HG02588 (cell line): Measurements from ENCODE around the gene CYTH1.

ENCODE experiments used
- ATAC-seq: cut with Tn5 transposase; IDR thresholded peaks from one replicate; pipeline ENCODE4 v1.9.1; 2021; ENCODE audit warnings: mild to moderate bottlenecking, moderate library complexity; ENCODE audit not compliant: unreplicated experiment

CYTH1 gene

DNA sequence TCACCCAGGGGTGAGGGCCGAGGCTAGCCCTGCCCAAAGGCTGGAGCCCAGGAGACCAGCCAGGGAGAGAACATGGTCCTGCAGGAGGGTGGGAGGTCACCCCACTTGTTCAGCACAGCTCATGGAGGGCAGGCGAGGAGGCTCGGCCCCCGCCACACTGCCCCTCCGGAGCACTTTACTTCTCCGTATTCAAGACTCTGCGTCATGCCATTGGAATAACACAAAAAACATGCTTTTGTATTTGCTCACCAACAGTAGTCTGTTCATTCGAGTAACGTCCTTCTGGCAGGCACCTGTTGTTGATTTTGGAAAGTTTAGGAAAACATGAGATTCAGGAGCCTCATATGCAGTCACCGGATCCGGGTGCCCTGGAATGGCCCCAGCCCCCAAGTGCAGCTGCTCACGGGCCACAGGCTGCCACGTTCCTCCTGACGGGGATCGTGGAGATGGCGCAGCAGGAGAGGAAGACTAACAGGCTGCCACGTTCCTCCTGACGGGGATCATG, 123.7 kb downstream of the CYTH1 start:
- ATAC-seq: no peak

DNA sequence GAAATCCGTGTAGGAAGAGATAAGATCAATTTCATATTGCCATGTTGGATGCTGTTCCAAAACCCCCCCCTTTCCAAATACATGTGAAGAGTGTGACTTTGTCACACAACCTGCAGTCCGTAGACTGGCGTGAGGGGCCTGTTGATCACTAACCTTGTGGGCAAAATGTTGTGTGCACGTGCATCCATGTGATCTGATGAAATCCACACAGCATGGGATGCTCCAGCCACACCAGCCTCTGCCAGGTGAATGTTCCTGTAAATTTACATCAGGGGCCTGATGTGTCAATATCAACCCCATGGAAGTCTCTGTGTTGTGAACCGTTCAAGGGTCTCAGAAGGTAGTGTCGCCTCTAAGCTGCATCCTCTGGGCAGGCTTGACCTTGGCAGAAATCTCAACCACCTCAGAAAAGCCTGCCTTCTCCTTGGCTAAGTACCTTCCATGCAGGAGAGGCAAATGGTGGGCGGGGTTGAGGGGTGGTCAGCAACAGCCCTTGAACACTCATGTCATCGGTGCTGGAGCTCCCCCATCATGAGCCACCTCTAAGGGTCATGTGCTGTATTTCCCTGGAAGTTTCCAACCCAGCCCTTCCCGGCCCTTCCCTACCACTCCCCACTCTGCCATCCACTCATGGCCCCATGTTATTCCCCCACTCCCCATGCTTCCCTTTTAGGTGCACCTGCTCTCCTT, 126.7 kb downstream of the CYTH1 start:
- no peak for ATAC-seq

DNA sequence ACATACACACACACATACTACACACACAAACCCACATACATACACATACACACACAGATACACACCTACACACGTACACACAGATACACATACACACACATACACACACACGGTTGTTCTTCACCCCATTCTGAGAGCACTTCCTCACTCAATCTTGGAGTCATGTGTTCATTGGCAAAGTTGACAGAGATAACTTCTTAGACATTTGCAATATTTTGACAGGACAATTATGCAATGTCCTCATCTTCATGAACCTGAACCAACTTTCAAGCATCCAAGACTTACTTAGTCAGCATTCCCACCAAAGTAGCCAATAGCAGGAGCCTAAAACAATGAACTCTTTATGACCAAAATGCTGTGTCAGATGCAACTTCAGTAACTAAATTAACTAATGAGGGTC, 127.7 kb downstream of the CYTH1 start:
- no peak for ATAC-seq

DNA sequence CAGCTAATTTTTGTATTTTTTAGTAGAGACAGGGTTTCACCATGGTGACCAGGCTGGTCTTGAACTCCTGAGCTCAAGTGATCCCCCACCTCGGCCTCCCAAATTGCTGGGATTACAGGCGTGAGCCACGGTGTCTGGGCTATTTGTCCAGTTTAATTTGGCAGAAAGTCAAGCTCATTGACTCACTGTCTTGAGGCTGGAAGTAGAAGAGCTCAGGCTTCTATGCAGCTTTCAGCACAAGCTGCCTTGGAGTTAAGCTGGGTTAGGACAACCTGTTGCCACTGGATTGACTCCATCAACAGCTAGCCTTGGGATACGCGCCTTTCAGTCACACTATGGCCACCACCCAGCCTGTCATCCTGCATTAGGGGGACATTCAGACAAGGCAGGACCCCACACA, 128.7 kb downstream of the CYTH1 start:
- ATAC-seq: no peak

DNA sequence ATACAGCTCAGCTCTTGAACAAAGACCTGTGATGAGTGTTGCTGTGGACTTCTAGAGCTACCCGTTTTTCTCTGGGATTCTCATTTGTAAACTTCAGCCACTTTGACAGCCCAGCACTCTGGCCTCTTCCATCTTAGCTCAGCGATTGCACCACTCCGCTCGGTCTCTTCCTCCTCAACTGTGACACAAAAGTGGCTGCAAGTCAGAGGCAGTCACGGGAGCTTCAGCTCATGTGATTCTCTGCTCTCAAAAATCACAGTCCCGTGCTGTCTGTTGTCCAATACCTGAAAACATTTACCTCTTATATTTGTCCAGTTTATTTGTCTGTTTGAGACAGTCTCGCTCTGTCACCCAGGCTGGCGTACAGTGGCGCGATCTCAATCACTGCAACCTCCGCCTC, 129.2 kb downstream of the CYTH1 start:
- no peak for ATAC-seq

DNA sequence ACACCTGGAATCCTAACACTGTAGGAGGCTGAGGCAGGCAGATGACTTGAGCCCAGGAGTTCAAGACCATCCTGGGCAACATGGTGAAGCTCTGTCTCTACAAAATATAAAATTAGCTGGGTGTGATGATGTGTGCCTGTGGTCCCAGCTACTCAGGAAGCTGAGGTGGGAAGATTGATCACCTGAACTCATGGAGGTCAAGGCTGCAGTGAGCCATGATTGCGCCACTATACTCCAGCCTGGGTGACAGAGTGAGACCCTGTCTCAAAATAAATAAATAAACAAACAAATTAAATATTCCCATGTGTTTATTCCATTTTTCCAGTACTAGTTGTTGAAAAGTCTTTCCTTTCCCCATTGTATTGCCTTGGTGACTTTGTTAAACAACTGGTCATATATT, 130.0 kb downstream of the CYTH1 start:
- no peak for ATAC-seq

DNA sequence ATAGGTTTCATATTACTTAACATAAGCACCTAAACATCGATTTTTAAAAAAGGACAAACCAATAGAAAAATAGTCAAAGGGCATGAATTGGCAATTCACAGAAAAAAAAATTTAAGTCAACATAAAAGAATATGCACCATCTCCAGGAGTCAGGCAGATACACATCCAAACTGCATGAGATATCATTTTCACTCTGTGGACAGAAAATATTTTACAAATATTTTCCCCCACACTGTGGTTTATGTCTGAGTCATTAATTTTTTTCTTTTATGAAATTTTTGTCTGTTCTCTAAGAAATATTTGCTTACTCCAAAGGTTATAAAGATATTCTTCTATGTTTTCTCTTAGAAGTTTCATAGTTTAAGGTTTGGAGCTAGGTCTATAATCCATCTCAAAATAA, 130.5 kb downstream of the CYTH1 start:
- ATAC-seq: no peak

DNA sequence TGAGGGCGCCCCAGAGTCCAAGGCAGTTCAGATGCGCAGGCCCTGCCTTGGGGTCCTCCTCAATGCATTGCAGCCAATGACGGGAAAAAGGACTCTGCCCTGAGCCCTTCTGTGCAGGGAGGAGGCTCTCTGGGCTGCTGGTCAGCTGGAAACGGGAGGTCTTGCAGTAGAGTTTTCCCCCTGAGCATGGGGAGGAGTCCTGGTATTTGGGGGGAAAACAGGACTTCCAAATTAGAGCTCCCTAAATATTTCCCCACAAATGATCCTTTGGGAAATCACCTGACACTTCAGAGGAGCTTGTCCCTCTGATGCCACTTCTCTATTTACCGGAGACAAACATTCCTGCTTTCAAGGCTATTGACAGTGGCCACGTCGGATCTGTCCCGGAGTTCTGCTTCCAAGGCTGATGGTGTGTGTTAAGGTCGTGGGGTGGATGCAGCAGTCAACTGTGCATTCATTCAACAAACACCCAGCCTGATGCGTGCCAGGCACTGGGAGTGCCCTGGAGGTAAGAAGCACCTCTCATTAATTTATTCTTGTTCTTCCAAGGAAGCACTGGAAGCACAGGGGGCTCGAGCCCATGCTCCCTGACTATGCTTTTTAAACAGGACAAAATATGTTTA, 131.9 kb downstream of the CYTH1 start:
- no peak for ATAC-seq

DNA sequence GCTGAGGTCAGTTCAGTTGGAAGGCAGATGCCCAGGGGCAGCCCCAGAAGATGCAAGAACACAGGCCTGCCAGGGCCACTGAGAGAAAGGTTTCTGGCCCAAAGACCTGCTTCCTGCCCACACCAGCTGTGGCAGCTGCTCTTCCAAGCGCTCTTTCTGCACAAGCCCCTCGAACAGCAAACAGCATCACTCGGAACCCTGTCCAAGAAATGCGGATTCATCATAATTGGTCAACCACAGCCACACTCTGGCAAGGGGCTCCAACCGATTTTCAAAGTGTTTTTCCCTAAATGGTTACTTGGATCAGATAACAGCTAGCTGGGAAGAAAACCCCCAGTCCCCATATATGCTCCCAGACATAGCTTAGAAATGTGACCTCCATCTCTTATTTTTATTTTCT, 133.8 kb downstream of the CYTH1 start:
- ATAC-seq: no peak

DNA sequence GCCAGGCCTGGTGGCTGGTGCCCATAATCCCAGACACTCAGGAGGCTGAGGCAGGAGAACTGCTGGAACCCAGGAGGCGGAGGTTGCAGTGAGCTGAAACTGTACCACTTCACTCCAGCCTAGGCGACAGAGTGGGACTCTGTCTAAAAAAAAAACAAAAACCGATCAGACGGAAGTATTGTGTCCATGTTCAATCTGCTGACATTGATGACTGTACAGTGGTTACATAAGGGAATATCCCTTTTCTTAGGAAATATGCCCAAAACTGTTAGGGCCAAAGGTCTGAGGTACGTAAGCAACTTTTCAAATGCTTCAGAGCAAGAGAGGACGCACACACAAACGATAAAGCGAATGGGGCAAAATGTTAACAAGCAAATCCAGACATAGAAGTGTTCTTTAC, 135.0 kb downstream of the CYTH1 start:
- no peak for ATAC-seq

DNA sequence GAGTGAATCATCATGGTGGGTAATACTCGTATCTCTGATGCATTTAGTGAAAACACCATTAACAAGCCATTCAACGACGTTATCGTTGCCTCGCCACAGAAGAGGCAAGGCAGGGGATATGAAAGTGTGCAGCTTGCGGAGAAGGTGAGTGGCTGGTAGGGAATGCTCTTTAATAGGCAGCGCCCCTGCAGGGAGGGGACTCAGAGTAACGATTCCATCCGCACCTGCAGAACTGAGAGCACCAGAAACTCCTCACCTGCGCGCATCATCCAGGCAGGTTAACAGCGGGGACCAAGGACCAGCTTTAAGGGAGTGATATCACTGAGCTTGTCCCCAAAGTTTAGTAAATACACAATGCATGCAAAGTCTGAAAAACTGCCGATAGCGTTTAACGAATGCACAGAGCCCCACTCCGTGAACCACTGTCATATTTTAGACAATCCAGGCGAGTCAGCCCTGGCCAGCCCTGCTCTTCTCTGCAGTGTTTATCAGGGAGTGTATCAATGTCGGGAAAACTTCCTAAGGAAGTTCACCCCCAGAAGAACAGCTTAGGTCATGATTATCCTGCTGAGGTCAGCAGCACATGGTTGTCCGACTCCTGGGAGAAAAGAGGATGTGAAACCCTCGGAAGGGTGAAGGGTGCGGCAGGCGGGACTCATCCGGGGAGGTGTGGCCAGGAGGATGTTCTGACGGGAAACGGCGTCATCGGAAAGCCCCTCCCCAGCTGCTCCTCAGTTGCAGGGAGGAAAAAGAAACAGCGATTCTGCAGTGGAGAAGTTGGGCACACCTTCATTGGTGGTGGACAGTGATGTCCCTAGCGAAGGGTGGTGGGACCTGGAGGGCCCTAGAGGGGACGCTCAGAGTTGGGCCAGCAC, 136.4 kb downstream of the CYTH1 start:
- no peak for ATAC-seq

DNA sequence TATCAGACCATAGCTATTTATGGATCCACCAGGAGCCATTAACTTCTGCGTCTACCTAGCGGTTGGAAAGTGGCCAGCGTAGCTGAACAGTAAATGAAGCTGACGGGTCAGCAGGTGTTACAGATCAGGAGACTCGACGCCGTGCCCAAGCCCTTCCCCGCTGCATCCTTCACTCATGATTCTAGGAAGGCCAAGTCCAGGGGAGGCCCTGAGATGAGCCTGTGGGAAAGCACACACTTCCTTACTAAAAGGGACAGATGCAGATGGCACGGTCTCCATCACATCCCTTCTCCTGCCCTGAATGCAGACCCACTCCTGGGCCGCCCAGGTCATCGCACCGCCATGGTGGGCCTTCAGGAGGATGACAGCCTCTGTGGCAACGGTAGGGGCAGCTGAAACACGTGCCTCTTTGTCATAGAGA, 137.1 kb downstream of the CYTH1 start:
- ATAC-seq: no peak

DNA sequence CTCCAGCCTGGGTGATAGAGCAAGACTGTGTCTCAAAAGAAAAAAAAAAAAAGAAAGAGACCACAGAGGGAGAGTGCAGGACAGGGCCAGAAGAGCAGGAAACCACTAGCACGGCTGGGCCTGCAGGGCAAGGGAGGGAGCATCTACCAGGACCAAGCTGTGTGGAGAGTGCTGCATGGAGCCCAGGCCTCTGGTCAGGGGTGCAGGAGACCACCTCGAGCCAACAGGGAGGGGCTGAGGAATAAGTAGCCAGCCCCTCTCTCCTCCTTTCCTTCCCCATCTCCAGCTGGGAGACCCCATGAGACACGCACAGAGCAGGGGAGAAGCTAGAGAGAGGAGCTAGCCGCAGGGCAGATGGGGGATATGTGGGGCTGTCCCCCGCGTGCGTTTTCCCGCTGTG, 137.8 kb downstream of the CYTH1 start:
- ATAC-seq: no peak

DNA sequence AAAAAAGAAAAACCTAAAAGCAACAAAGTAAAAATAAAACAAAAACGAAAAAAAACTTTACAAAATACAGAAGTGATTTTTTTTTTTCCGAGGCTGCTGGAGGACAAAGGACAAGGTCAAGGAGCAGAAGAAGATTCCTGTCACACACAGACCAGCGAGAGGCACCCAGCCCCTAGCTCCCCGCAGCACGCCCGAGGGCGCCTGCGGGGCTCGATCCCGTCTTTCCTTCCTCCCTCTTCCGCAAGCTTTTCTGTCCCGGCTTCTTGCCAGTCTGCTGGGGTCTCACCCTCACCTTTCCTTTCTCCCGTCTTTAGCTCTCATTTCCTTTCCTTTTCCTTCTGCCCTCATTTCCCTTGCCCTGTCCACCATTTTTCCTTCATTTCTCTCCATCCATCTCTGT, 138.7 kb downstream of the CYTH1 start:
- ATAC-seq: no peak

DNA sequence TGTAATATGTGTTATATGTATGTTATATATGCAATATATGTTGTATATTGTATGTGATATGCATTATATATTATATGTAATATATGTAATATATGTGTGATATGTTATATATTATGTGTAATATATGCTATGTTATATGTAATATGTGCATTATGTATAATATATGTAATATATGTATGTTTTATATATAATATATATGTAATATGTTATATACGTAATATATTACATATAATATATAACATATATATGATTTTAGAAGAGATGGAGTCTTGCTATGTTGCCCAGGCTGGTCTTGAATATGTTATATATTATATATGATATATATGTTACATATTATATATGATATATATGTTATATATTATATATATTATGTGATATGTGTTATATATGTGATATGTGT, 139.4 kb downstream of the CYTH1 start:
- no peak for ATAC-seq

DNA sequence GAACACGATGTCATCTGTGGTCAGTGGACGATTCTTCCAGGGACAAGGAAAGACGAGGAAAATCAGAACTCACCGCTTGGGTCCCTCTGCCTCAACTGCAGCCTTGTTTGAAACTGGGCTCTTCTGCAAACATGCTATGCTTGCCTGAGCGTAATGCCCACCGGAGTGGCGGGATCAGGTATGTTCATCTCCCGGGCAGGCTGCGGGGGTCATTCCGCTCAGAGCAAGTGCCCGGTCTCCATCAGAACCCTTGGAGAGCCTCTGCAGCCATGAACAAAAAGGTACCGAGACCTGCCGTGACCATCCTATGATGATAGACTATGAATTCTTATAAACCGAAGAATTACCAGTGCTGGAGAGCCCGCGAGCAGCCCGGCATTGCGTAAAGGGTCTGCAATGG, 140.4 kb downstream of the CYTH1 start:
- no peak for ATAC-seq

DNA sequence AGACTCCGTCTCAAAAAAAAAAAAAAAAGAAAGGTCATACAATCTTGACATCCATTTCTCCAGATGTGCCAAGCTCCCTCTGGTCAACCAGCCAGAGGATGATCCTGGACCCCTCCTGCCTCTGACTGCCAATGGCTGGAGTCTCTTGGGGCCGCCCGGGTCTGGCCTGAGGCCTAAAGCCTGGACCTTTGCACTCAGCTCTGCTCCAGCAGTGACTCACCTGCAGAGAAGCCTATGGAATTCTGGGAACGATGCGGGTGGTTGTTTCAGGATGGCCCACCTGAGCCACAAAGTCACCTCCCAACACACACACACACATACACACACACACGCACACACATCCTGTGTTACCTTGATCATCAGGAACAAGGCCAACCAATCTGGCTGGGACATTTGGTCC, 140.8 kb downstream of the CYTH1 start:
- ATAC-seq: no peak

DNA sequence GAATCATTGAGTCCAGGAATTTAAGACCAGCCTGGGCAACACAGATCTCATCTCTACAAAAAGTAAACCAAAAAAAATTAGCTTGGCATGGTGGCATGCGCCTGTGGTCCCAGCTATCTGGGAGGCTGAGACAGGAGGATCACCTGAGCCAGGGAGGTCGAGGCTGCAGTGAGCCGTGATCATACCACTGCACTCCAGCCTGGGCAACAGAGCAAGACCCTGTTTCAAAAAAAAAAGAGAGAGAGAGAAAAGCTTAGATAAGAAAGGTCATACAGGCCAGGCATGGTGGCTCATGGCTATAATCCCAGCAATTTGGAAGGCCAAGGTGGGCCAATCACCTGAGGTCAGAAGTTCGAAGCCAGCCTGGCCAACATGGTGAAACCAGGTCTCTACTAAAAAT, 141.4 kb downstream of the CYTH1 start:
- no peak for ATAC-seq

DNA sequence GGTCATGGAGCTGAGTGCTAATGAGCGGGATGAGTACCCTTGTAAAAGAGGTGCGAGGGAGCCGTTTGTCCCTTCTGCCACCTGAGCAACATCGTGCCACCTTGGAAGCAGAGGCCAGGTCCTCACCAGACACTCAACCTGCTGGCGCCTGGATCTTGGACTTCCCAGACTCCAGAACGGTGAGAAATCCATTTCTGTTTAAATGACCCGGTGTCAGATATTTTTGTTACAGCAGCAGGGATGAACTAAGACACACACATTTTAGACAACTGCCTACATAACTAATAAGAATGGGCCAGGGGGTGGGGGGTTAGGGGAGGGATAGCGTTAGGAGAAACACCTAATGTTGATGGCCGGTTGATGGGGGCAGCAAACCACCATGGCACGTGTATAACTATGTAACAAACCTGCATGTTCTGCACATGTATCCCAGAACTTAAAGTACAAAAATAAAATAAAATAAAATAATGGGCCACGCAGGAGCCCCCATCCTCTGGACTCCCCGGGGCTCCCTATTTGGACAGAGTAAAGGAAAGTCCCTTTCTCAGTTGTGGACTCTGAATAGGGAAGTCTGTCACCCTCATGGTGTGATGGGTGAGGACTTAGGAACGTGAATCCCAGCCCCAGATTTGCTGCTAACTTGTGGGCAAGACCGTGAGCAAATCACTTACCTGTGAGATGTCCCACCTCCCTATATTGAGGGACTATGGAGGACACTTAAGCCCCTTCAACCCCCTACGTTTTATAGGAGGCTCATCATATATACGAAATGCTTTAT, 144.2 kb downstream of the CYTH1 start:
- ATAC-seq: no peak

DNA sequence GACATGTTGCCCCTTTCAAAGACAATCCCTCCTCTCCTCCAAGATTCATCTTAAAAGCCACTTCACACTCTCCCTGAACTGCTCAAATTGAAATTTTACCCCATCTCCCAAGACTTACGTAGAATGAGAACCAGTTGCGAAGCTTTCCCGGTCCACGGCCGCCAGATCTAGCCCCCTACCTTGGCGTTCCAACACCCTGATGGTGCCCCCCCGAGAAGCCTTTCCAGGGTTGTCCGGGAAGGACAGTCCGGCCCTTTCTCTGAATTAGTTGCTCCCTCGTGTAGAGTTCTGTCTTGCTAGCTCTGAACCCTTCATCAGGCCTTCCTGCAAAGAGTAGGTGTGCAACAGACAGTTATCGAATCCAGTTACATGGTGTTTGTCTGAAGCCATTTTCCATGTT, 144.9 kb downstream of the CYTH1 start:
- no peak for ATAC-seq

DNA sequence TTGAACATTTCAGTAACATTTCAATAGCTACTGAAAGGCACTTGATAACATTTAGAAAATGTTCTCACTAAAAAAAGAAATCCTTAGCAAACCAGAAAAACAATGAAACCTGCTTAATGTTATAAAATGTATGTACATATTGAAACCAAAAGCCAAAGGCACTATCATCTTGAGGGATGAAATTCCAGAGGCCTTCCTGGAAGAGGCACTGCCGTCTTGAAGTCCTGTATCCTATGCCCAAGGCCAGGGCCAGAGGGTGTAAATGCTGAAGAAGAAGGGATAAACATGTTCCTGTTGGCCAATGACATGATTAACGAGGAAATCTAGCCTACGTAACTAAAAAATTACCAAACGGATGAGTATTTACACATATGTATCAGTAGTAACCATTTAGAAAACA, 147.9 kb downstream of the CYTH1 start:
- no peak for ATAC-seq
